ENCODE results near the gene LILRB1.

- TF ChIP-seq CTCF (IDR thresholded peaks at IDR 0.05; ENCODE audit: extremely low read depth in 1 of 2, insufficient read depth in 1 of 2, low read depth in 1 of 2, low read length in 2 of 2) (no peak), JUN (IDR thresholded peaks at IDR 0.05; ENCODE audit: borderline replicate concordance, insufficient read depth, insufficient read length, low read depth) (no peak), POLR2A (IDR thresholded peaks at IDR 0.05; ENCODE audit: low read depth, low read length) (no peak), MAX (IDR thresholded peaks at IDR 0.05; ENCODE audit: insufficient read depth, insufficient read length) (no peak), MYC (IDR thresholded peaks at IDR 0.05; ENCODE audit: low read depth, low read length) (no peak)
These were observed 498 bp downstream of the LILRB1 start for GRCh38 chr19:54630782-54631181.
